GM21390 (cell line): ENCODE measurements around the gene TNRC6C.

Experiments
- ATAC-seq: cut with Tn5 transposase; IDR thresholded peaks from one replicate; pipeline ENCODE4 v1.9.1; 2021; ENCODE audit not compliant: unreplicated experiment

TNRC6C gene

GRCh38 chr17:78124081-78124835, 165.8 kb downstream of the TNRC6C start:
- ATAC-seq = no peak

GRCh38 chr17:78124836-78125137, 166.3 kb downstream of the TNRC6C start:
- ATAC-seq = no peak

- ATAC-seq = no peak
Observed at GRCh38 chr17:78125138-78125913, 166.8 kb downstream of the TNRC6C start.

- no peak for ATAC-seq
Observed at GRCh38 chr17:78125976-78126894, 167.7 kb downstream of the TNRC6C start.

GRCh38 chr17:78126895-78127238, 168.4 kb downstream of the TNRC6C start:
- ATAC-seq = no peak

- ATAC-seq = no peak
Observed at GRCh38 chr17:78127239-78127887, 168.9 kb downstream of the TNRC6C start.

GRCh38 chr17:78127888-78128550, 169.5 kb downstream of the TNRC6C start:
- ATAC-seq = no peak

- no peak for ATAC-seq
Observed at GRCh38 chr17:78128551-78129350, 170.2 kb downstream of the TNRC6C start, which contains the start of gene TMC6. Gene TMC6 (minus strand): TSS chr17:78128755. CDS start chr17:78126832, 1,923 bp downstream.

- ATAC-seq = no peak
Observed at GRCh38 chr17:78129351-78130089, 171.0 kb downstream of the TNRC6C start.

- no peak for ATAC-seq
Observed at GRCh38 chr17:78130090-78130436, 171.6 kb downstream of the TNRC6C start.

GRCh38 chr17:78130437-78131101, 172.1 kb downstream of the TNRC6C start, which contains the start of gene TMC8:
Gene TMC8 (plus strand): TSS chr17:78130771. CDS start chr17:78131589, 818 bp downstream.
- ATAC-seq = no peak

GRCh38 chr17:78131172-78132083, 172.9 kb downstream of the TNRC6C start:
- no peak for ATAC-seq

GRCh38 chr17:78132084-78132676, 173.7 kb downstream of the TNRC6C start:
- no peak for ATAC-seq

- ATAC-seq = no peak
Observed at GRCh38 chr17:78132767-78133178, 174.3 kb downstream of the TNRC6C start.

- no peak for ATAC-seq
Observed at GRCh38 chr17:78133179-78133951, 174.9 kb downstream of the TNRC6C start.
